Esophagus squamous epithelium (tissue), 4 donors: ENCODE data around the gene SLC16A7.

Experiments
- CTCF ChIP-seq, 6 experiments: fragments of 450-650 bp in 4 of 6; fragments of 200-600 bp in 2 of 6; sonication (generic) in 2 of 6; IDR thresholded peaks; one replicate each; pipeline ENCODE4 v1.5.1; 2016 to 2019; ENCODE audit warnings: antibody characterized with exemption in 6 of 6, mild to moderate bottlenecking in 4 of 6, moderate library complexity in 4 of 6
- POLR2A ChIP-seq, 4 donors: fragments of 450-650 bp; IDR thresholded peaks; one replicate each; pipeline ENCODE4 v1.6.1; 2017; ENCODE audit warnings: antibody characterized with exemption in 4 of 4, mild to moderate bottlenecking in 4 of 4, moderate library complexity in 3 of 4

GRCh38 chr12:59672273-59672672, 76.4 kb downstream of the SLC16A7 start:
- no peak for TF ChIP-seq CTCF (IDR thresholded peaks at IDR 0.05)
- TF ChIP-seq POLR2A (IDR thresholded peaks at IDR 0.05): no peak
